WTC11 (cell line): ENCODE results near the gene KDM2A. TPM values are rescaled to one million over a fixed set of nuclear protein-coding genes. Genes with fewer than 3 reads are reported as not detected.

Experiments
- ATAC-seq: fragments of 200-7000 bp; cut with Tn5 transposase; 2 replicates; pipeline ENCODE4 v1.10.0; 2021; ENCODE audit warnings: mild to moderate bottlenecking, moderate library complexity
- CTCF ChIA-PET: fragments of 300-600 bp; sonication (Branson Sonifier 250); formaldehyde crosslinking; loops from one replicate; lab custom pipeline; 2021; ENCODE audit warnings: antibody characterized with exemption; lab: Charles Lee
- POLR2A ChIA-PET: fragments of 350-600 bp; sonication (Branson Sonifier 250); formaldehyde crosslinking; loops from one replicate; lab custom pipeline; 2021; ENCODE audit warnings: antibody characterized with exemption; lab: Charles Lee
- DNase-seq: peaks from one replicate; pipeline ENCODE4 v3.0.0; 2021; ENCODE audit warnings: low spot score
- H3K27ac Mint-ChIP-seq: 2 replicates; pipeline ENCODE4 v1.8.0; 2021; ENCODE audit warnings: mixed read lengths
- H3K27me3 Mint-ChIP-seq: 2 replicates; pipeline ENCODE4 v1.8.0; 2021; ENCODE audit warnings: low read depth, mild to moderate bottlenecking, moderate library complexity, mixed read lengths
- H3K36me3 Mint-ChIP-seq: 2 replicates; pipeline ENCODE4 v1.8.0; 2021; ENCODE audit warnings: mixed read lengths
- H3K4me1 Mint-ChIP-seq: 2 replicates; pipeline ENCODE4 v1.8.0; 2022; ENCODE audit warnings: mixed read lengths
- H3K4me3 Mint-ChIP-seq: 2 replicates; pipeline ENCODE4 v1.8.0; 2021; ENCODE audit warnings: mild to moderate bottlenecking, moderate library complexity, mixed read lengths
- H3K9me3 Mint-ChIP-seq: 2 replicates; pipeline ENCODE4 v1.8.0; 2021; ENCODE audit warnings: mixed read lengths
- CBFB ChIP-seq: sonication (generic); formaldehyde crosslinking; IDR thresholded peaks from 2 replicates; pipeline ENCODE4 v1.8.1; 2022; ENCODE audit warnings: mild to moderate bottlenecking, low read depth, missing genetic modification reagents
- CREB1 ChIP-seq: sonication (generic); formaldehyde crosslinking; IDR thresholded peaks from 2 replicates; pipeline ENCODE4 v1.8.0; 2023; ENCODE audit warnings: mild to moderate bottlenecking, missing genetic modification reagents
- CTCF ChIP-seq: fragments of 200-600 bp; IDR thresholded peaks from 2 replicates; pipeline ENCODE4 v1.8.0; 2022; ENCODE audit warnings: antibody characterized with exemption
- ERG ChIP-seq: fragments of 250-450 bp; sonication (Bioruptor Pico); IDR thresholded peaks from 2 replicates; pipeline ENCODE4 v1.8.0; 2021; ENCODE audit warnings: mild to moderate bottlenecking
- ETV6 ChIP-seq: sonication (generic); formaldehyde crosslinking; IDR thresholded peaks from 2 replicates; pipeline ENCODE4 v1.8.1; 2022; ENCODE audit warnings: mild to moderate bottlenecking, missing genetic modification reagents
- GABPB1 ChIP-seq: sonication (generic); formaldehyde crosslinking; IDR thresholded peaks from 2 replicates; pipeline ENCODE4 v1.8.1; 2023; ENCODE audit warnings: mild to moderate bottlenecking, missing genetic modification reagents
- GRHL2 ChIP-seq: fragments of 250-450 bp; sonication (Bioruptor Pico); IDR thresholded peaks from 2 replicates; pipeline ENCODE4 v1.8.0; 2022; ENCODE audit warnings: mild to moderate bottlenecking, moderate library complexity; ENCODE audit not compliant: insufficient replicate concordance, severe bottlenecking
- HMGXB4 ChIP-seq: sonication (generic); formaldehyde crosslinking; IDR thresholded peaks from 2 replicates; pipeline ENCODE4 v1.8.1; 2023; ENCODE audit warnings: mild to moderate bottlenecking, moderate library complexity, missing genetic modification reagents
- MXD4 ChIP-seq: fragments of 250-450 bp; sonication (Bioruptor Pico); IDR thresholded peaks from 2 replicates; pipeline ENCODE4 v1.8.0; 2021; ENCODE audit warnings: mild to moderate bottlenecking, moderate library complexity, borderline replicate concordance
- NFATC4 ChIP-seq: fragments of 250-450 bp; sonication (Bioruptor Pico); IDR thresholded peaks from 2 replicates; pipeline ENCODE4 v1.9.0; 2021; ENCODE audit warnings: mild to moderate bottlenecking
- NFE2L1 ChIP-seq: sonication (generic); formaldehyde crosslinking; IDR thresholded peaks from 2 replicates; pipeline ENCODE4 v1.8.1; 2023; ENCODE audit warnings: missing genetic modification reagents
- PRRX2 ChIP-seq: fragments of 250-450 bp; sonication (Bioruptor Pico); IDR thresholded peaks from 2 replicates; pipeline ENCODE4 v1.8.0; 2021; ENCODE audit warnings: mild to moderate bottlenecking
- RELA ChIP-seq: sonication (generic); formaldehyde crosslinking; IDR thresholded peaks from 2 replicates; pipeline ENCODE4 v1.8.1; 2022; ENCODE audit warnings: missing genetic modification reagents, mild to moderate bottlenecking, borderline replicate concordance
- TCF7 ChIP-seq: sonication (generic); formaldehyde crosslinking; IDR thresholded peaks from 2 replicates; pipeline ENCODE4 v1.8.0; 2022; ENCODE audit warnings: mild to moderate bottlenecking, low read depth, missing genetic modification reagents, moderate library complexity
- ZBTB21 ChIP-seq: sonication (generic); formaldehyde crosslinking; IDR thresholded peaks from 2 replicates; pipeline ENCODE4 v1.8.1; 2023; ENCODE audit warnings: mild to moderate bottlenecking, missing genetic modification reagents, borderline replicate concordance
- ZNF121 ChIP-seq: sonication (generic); formaldehyde crosslinking; IDR thresholded peaks from 2 replicates; pipeline ENCODE4 v1.8.0; 2023; ENCODE audit warnings: missing genetic modification reagents
- ZNF138 ChIP-seq: sonication (generic); formaldehyde crosslinking; conservative IDR thresholded peaks from 2 replicates; pipeline ENCODE4 v1.8.1; 2022; ENCODE audit warnings: mild to moderate bottlenecking, moderate library complexity, missing genetic modification reagents
- ZNF219 ChIP-seq: sonication (generic); formaldehyde crosslinking; IDR thresholded peaks from 2 replicates; pipeline ENCODE4 v1.8.0; 2023; ENCODE audit warnings: missing genetic modification reagents, mild to moderate bottlenecking, borderline replicate concordance
- ZNF416 ChIP-seq: fragments of 250-450 bp; sonication (Bioruptor Pico); IDR thresholded peaks from 2 replicates; pipeline ENCODE4 v1.9.0; 2021; ENCODE audit warnings: mild to moderate bottlenecking, inconsistent platforms
- ZNF425 ChIP-seq: fragments of 250-450 bp; sonication (Bioruptor Pico); conservative IDR thresholded peaks from 2 replicates; pipeline ENCODE4 v1.9.0; 2021; ENCODE audit warnings: mild to moderate bottlenecking
- ZNF512 ChIP-seq: sonication (generic); formaldehyde crosslinking; IDR thresholded peaks from 2 replicates; pipeline ENCODE4 v1.8.1; 2022; ENCODE audit warnings: missing genetic modification reagents, borderline replicate concordance
- total RNA-seq: library from RNA; stranded (reverse); gene quantifications from 3 replicates; pipeline ENCODE4 v1.2.3, GENCODE V29; 2021

The KDM2A gene
- total RNA-seq, 1 experiment from 2014 or later, result 58.0 TPM

GRCh38 chr11:67213178-67213621 is 94.1 kb downstream of the KDM2A start:
- POLR2A ChIA-PET, result no interaction called here
- TF ChIP-seq ERG (CRISPR knock-in tag), result no peak
- TF ChIP-seq ZNF138, result no peak
- TF ChIP-seq NFE2L1 (CRISPR knock-in tag), result no peak
- TF ChIP-seq ZNF219, result no peak
- TF ChIP-seq ZNF121, result no peak
- no peak for TF ChIP-seq TCF7 (CRISPR knock-in tag)
- TF ChIP-seq GRHL2 (CRISPR knock-in tag), result no peak
- TF ChIP-seq ZNF416 (CRISPR knock-in tag), result no peak
- TF ChIP-seq HMGXB4 (CRISPR knock-in tag), result no peak
- TF ChIP-seq CREB1 (CRISPR knock-in tag), result no peak
- TF ChIP-seq NFATC4 (CRISPR knock-in tag), result no peak
- TF ChIP-seq CTCF, result no peak
- TF ChIP-seq, all 79 proteins: peak for 0

GRCh38 chr11:67227726-67228125 is 108.7 kb downstream of the KDM2A start:
- no peak overlapping the region for H3K4me3 Mint-ChIP-seq
- H3K27me3 Mint-ChIP-seq, result no peaks in the 10 kb centered on the region
- DNase-seq, result no peak
- no peaks in the 10 kb centered on the region for H3K9me3 Mint-ChIP-seq
- ATAC-seq, result no peak
- peaks cover 75% of the 10 kb centered on the region for H3K36me3 Mint-ChIP-seq
- ChIA-PET POLR2A (no interaction called here), CTCF (no interaction called here)
- H3K27ac Mint-ChIP-seq, result no peak overlapping the region
- H3K4me1 Mint-ChIP-seq, result no peaks in the 10 kb centered on the region
- no peak for TF ChIP-seq RELA (CRISPR knock-in tag)
- TF ChIP-seq ZBTB21 (CRISPR knock-in tag), result no peak

More at GRCh38 chr11:67213178-67213621, 94.1 kb downstream of the KDM2A start:
- CTCF ChIA-PET, result no interaction called here
- H3K36me3 Mint-ChIP-seq, result peaks cover 59% of the 10 kb centered on the region
- H3K4me1 Mint-ChIP-seq, result no peaks in the 10 kb centered on the region
- peak overlapping the region; percentile 18; the same call in 1 of the 2 replicates for H3K27ac Mint-ChIP-seq
- no peak for ATAC-seq
- no peaks in the 10 kb centered on the region for H3K27me3 Mint-ChIP-seq
- no peaks in the 10 kb centered on the region for H3K9me3 Mint-ChIP-seq
- no peak for DNase-seq
- no peak overlapping the region for H3K4me3 Mint-ChIP-seq

GRCh38 chr11:67230406-67230805 is 111.3 kb downstream of the KDM2A start:
- Mint-ChIP-seq H3K4me3 (no peak overlapping the region), H3K27ac (no peak overlapping the region), H3K9me3 (no peaks in the 10 kb centered on the region), H3K36me3 (peaks cover 54% of the 10 kb centered on the region), H3K4me1 (no peaks in the 10 kb centered on the region), H3K27me3 (no peaks in the 10 kb centered on the region)
- ChIA-PET CTCF (interaction anchor here (0.6 kb wide), 2 partner anchors 9 to 57 kb away, joined by 3 read pairs; no protein-coding TSS in a partner anchor), POLR2A (no interaction called here)
- ATAC-seq (no peak), DNase-seq (no peak)
- TF ChIP-seq GABPB1 (CRISPR knock-in tag) (no peak), MXD4 (CRISPR knock-in tag) (no peak), ZNF425 (CRISPR knock-in tag) (no peak), ETV6 (no peak), PRRX2 (CRISPR knock-in tag) (no peak), ZNF512 (CRISPR knock-in tag) (no peak), CBFB (CRISPR knock-in tag) (no peak), RELA (CRISPR knock-in tag) (no peak), CREB1 (CRISPR knock-in tag) (no peak)
